Measurements from ENCODE around the gene PRKCB. TPM values are rescaled to one million over a fixed set of nuclear protein-coding genes. Genes with fewer than 3 reads are reported as not detected.

The PRKCB gene
- total RNA-seq, 1 experiment from 2014 or later, result not detected

GRCh38 chr16:23999663-24000062, 163.9 kb downstream of the PRKCB start:
- no peaks in the 10 kb centered on the region for H3K36me3 ChIP-seq (ENCODE audit: low read depth, low read length)
- H3K4me3 ChIP-seq (ENCODE audit: low read length), result no peak overlapping the region
- ChIA-PET CTCF (no interaction called here), POLR2A (ENCODE audit: unreplicated experiment) (no interaction called here)
- H3K4me1 ChIP-seq (ENCODE audit: insufficient read depth, low read length), result no peaks in the 10 kb centered on the region
- no peaks in the 10 kb centered on the region for H4K20me1 ChIP-seq (ENCODE audit: low read length)
- no peaks in the 10 kb centered on the region for H3K9me2 ChIP-seq (replicated peaks; ENCODE audit: low read length)
- no peak overlapping the region for H3K27ac ChIP-seq (ENCODE audit: low read length)
- no peak for TF ChIP-seq EZH2 (IDR thresholded peaks at IDR 0.05; ENCODE audit: low read length, unreplicated experiment)
- no peak for TF ChIP-seq EZH2phosphoT487 (IDR thresholded peaks at IDR 0.05; ENCODE audit: borderline replicate concordance, low read length)
- TF ChIP-seq, protein P1, sequence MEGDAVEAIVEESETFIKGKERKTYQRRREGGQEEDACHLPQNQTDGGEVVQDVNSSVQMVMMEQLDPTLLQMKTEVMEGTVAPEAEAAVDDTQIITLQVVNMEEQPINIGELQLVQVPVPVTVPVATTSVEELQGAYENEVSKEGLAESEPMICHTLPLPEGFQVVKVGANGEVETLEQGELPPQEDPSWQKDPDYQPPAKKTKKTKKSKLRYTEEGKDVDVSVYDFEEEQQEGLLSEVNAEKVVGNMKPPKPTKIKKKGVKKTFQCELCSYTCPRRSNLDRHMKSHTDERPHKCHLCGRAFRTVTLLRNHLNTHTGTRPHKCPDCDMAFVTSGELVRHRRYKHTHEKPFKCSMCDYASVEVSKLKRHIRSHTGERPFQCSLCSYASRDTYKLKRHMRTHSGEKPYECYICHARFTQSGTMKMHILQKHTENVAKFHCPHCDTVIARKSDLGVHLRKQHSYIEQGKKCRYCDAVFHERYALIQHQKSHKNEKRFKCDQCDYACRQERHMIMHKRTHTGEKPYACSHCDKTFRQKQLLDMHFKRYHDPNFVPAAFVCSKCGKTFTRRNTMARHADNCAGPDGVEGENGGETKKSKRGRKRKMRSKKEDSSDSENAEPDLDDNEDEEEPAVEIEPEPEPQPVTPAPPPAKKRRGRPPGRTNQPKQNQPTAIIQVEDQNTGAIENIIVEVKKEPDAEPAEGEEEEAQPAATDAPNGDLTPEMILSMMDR (conservative IDR thresholded peaks at IDR 0.05; ENCODE audit: low read depth, low read length), result no peak
- H2AFZ ChIP-seq (ENCODE audit: low read length), result no peak overlapping the region
- H3K9me3 ChIP-seq (ENCODE audit: low read length), result no peaks in the 10 kb centered on the region
- H3K79me2 ChIP-seq (ENCODE audit: low read length), result no peaks in the 10 kb centered on the region
- no TSS peak for BruUV-seq (replicated peaks)
- no peak for ATAC-seq
- H3K9ac ChIP-seq (ENCODE audit: low read length), result no peak overlapping the region
- no peak for DNase-seq
- no peaks in the 10 kb centered on the region for H3F3A ChIP-seq (ENCODE audit: low read length, unreplicated experiment)
- intact Hi-C loops (cut with micrococcal nuclease), result no loop called here
- H3K4me2 ChIP-seq (ENCODE audit: low read length), result no peak overlapping the region
- peaks cover 10% of the 10 kb centered on the region; the same call in 1 of the 2 replicates for H3K27me3 ChIP-seq (ENCODE audit: low read length)

DNA sequence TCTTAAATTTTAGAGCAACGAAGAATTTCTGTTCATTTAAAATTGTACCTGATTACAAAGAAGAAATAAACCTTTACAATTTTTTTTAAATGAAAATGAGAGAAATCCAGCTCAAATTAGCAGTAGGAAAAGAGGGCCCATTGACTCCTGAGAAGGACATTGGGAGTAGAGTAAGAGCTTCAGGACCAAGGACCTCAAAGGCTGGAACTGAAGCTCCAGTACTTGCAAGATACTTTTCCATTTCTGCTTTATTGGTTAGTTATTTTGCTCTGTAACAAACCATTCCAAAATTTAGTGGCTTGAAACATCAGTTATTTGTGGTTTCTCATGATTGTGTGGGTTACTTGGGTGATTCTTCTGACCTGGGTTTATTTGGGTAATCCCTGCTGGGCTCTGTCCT, 165.9 kb downstream of the PRKCB start:
- no peaks in the 10 kb centered on the region for H3K9me3 ChIP-seq (ENCODE audit: low read length)
- TF ChIP-seq EZH2phosphoT487 (IDR thresholded peaks at IDR 0.05; ENCODE audit: borderline replicate concordance, low read length) (no peak), EZH2 (IDR thresholded peaks at IDR 0.05; ENCODE audit: low read length, unreplicated experiment) (no peak)
- TF ChIP-seq, protein P1 (conservative IDR thresholded peaks at IDR 0.05; ENCODE audit: low read depth, low read length), result no peak
- H3K4me1 ChIP-seq (ENCODE audit: insufficient read depth, low read length), result no peaks in the 10 kb centered on the region
- H3K4me3 ChIP-seq (ENCODE audit: low read length), result no peak overlapping the region
- H3K27ac ChIP-seq (ENCODE audit: low read length), result no peak overlapping the region
- H3K9ac ChIP-seq (ENCODE audit: low read length), result no peak overlapping the region
- BruUV-seq (replicated peaks), result no TSS peak
- intact Hi-C loops (cut with micrococcal nuclease), result no loop called here
- no peaks in the 10 kb centered on the region for H3F3A ChIP-seq (ENCODE audit: low read length, unreplicated experiment)
- ChIA-PET POLR2A (ENCODE audit: unreplicated experiment) (no interaction called here), CTCF (no interaction called here)
- no peak for ATAC-seq
- no peaks in the 10 kb centered on the region for H3K36me3 ChIP-seq (ENCODE audit: low read depth, low read length)
- peaks cover 18% of the 10 kb centered on the region; the same call in 1 of the 2 replicates for H3K27me3 ChIP-seq (ENCODE audit: low read length)
- H3K4me2 ChIP-seq (ENCODE audit: low read length), result no peak overlapping the region
- no peaks in the 10 kb centered on the region for H4K20me1 ChIP-seq (ENCODE audit: low read length)
- no peak overlapping the region for H2AFZ ChIP-seq (ENCODE audit: low read length)
- H3K9me2 ChIP-seq (replicated peaks; ENCODE audit: low read length), result no peaks in the 10 kb centered on the region
- DNase-seq, result no peak
- no peaks in the 10 kb centered on the region for H3K79me2 ChIP-seq (ENCODE audit: low read length)

GRCh38 chr16:24002619-24003018, 166.8 kb downstream of the PRKCB start:
- ChIA-PET CTCF (no interaction called here), POLR2A (ENCODE audit: unreplicated experiment) (no interaction called here)
- no peak overlapping the region for H3K4me3 ChIP-seq (ENCODE audit: low read length)
- intact Hi-C loops (cut with micrococcal nuclease), result no loop called here
- no peaks in the 10 kb centered on the region for H3F3A ChIP-seq (ENCODE audit: low read length, unreplicated experiment)
- no TSS peak for BruUV-seq (replicated peaks)
- TF ChIP-seq EZH2phosphoT487 (IDR thresholded peaks at IDR 0.05; ENCODE audit: borderline replicate concordance, low read length) (no peak), EZH2 (IDR thresholded peaks at IDR 0.05; ENCODE audit: low read length, unreplicated experiment) (no peak)
- TF ChIP-seq, protein P1 (conservative IDR thresholded peaks at IDR 0.05; ENCODE audit: low read depth, low read length), result no peak
- H2AFZ ChIP-seq (ENCODE audit: low read length), result no peak overlapping the region
- H3K36me3 ChIP-seq (ENCODE audit: low read depth, low read length), result no peaks in the 10 kb centered on the region
- no peaks in the 10 kb centered on the region for H4K20me1 ChIP-seq (ENCODE audit: low read length)
- ATAC-seq (no peak), DNase-seq (no peak)
- H3K9ac ChIP-seq (ENCODE audit: low read length), result no peak overlapping the region
- H3K4me1 ChIP-seq (ENCODE audit: insufficient read depth, low read length), result no peaks in the 10 kb centered on the region
- no peaks in the 10 kb centered on the region for H3K79me2 ChIP-seq (ENCODE audit: low read length)
- no peak overlapping the region for H3K4me2 ChIP-seq (ENCODE audit: low read length)
- H3K9me3 ChIP-seq (ENCODE audit: low read length), result no peaks in the 10 kb centered on the region
- H3K27ac ChIP-seq (ENCODE audit: low read length), result no peak overlapping the region
- no peaks in the 10 kb centered on the region for H3K9me2 ChIP-seq (replicated peaks; ENCODE audit: low read length)
- H3K27me3 ChIP-seq (ENCODE audit: low read length), result peaks cover 24% of the 10 kb centered on the region; the same call in 1 of the 2 replicates

Measured in PC-3 (cell line).